Activated T-cell treated with anti-CD3 and anti-CD28 coated beads, Interleukin-2, amount 50 U/mL, for 1 hour (primary cell): Measurements from ENCODE around the gene STAP2.
"Not testable (repeated sequence)": the region's sequence is repeated elsewhere in the genome, so short reads cannot be mapped to it uniquely, and the experiment has no call there.

Experiments used
- DNase-seq: peaks from one replicate; pipeline ENCODE4 v3.0.0-alpha.2; 2020

The STAP2 gene

DNA sequence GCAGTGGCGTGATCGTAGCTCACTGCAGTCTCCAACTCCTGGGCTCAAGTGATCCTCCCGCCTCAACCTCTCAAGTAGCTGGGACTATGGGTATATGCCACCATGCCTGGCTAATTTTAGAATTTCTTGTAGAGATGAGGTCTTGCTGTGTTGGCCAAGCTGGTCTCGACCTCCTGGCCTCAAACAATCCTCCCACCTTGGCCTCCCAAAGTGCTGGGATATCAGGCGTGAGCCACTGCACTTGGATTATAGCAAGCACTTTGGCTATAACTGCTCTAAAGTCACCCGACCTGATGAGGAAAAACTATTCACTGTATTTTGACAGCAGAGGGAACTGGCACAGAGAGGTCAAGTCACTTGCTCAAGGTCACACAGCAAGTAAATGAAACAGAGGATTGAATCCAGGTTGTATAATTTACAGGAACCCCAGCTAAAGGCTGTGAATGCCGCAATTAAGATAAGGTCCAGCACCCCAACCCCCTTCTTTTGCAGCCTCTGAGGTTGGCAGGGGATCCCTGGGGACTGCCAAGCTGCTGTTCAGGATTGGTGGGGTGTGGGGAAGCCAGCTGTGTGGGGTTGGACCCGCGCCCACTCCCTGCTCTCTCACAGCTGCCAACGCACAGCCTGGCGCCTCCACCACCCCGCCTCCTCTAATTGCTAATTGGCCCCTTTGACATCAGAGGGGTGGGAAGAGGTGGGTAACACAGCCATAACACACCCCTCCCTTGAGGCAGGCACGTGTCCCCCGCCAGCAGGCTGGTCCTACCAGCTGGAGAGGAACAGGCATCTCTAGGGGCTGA lies 42.5 kb downstream of the STAP2 start:
- no peak for DNase-seq

DNA sequence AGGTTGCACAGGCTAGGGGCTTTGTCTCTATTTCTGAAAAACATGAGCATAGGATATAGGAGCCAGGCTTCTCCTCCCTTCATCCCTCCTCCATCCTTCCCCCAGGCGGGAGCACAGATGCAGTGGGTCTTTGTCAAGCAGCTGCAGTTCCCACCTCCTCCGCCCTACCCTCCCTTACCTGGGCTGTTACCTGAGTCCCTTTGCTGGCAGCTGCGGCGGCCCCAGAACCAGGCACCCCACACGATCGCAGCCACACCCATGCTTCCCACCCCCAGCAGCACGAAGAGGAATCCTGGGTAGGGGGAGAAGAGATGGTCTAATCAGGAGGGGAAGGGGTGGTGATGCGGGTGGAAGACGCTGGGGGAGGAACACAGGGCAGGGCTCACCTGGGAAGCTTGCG lies 44.2 kb downstream of the STAP2 start:
- no peak for DNase-seq

DNA sequence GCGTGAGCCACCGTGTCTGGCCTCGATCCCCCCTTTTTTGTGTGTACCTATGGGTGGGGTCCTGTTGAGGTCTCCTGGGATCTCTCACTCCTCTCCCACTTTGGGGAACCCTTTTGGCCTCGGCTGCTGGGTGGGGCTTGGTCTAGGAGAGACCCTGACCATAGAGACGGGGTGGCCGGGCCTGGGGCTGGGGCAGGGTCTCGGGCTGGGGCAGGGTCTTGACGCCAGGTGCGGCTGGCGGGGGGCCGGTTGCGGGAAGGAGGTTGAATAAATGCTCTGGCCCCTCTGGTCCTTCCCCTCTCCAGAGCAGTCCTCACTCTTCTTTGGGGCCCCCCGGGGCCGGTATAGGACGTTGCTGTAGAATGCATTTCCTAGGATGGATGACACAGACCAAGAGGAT lies 46.1 kb downstream of the STAP2 start:
- DNase-seq = no peak

DNA sequence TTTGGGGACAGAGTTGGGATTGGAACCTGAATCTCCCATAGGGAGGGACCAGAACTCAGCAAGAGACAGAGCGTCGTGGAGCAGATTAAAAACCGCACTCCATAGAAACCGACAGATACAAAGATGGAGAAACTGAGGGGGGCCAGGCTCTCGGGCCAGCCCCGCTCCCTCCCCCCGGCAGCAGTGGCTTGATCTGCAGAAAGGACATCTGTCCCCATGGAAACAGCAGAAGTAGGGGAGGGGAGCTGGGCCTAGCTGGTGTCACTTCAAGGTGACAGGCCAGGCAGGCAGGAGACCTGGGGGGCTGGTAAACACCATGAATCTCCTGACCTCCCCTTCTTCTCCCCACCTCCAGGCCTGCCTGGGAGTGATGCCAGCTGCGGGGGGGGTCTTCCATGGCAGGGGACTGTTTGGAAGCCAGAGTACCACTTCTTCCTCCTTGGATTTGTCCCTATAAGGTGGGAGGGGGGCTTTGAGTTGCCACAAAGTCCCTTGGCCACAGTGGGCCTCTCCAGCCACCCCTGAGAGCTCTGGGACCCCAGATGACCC lies 47.4 kb downstream of the STAP2 start:
- no peak for DNase-seq

DNA sequence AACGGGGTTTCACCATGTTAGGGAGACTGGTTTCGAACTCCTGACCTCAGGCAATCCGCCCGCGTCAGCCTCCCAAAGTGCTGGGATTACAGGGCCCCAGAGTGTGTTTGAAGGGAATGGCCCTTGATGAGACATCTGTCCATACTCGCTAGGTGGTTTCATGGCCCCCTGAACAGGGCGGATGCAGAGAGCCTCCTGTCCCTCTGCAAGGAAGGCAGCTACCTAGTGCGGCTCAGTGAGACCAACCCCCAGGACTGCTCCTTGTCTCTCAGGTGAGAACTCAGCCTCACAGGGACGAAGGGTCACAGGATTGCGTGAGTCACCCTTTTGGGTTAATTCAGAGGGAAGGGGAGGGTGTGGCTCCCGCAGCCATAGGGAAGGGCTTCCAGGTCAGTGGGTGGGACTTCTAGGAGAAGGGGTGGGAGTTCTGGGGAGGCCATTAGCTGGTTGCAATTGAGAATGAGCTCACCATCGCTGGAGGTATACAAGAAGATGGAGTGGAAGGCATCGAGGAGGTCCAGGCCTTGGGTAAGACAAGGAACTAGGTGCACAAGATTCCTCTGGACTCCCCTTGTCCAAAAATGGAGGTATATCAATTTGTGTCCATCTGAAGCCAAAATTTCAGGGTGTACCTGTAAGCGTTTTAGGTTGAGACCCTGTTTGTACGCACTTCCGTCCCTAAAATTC lies 50.4 kb downstream of the STAP2 start:
- DNase-seq = no peak

DNA sequence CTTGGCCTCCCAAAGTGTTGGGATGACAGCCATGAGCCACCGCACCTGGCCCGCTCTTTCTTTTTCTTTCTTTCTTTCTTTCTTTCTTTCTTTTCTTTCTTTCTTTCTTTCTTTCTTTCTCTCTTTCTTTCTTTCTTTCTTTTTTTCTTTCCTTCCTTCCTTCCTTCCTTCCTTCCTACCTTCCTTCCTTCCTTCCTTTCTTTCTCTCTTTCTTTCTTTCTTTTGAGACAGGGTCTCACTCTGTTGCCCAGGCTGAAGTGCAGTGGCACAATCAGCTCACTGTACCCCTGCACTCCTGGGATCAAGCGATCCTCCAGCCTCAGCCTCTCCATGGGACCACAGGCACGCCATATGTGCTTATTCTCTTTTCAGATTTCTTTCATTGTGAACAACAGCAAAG lies 52.5 kb downstream of the STAP2 start:
- DNase-seq = not testable (repeated sequence)

DNA sequence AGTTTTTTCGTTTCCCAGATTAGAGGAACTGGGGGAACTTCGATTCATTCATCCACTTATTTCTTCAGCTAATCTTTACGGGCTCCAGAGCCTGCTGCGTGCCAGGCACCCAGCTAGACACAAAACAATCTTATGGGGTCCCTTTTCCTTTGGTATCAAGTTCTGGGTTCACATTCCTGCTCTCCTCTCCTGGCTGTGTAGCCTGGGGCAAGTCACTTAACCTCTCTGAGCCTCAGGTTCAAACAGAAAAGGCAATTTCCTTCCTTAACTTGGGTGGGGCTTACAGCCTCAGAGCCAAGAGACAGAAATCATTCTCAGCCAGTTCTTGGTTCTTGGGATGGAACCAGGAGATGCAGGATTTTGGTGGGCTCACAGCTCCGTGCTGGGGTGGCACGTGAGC lies 53.7 kb downstream of the STAP2 start:
- no peak for DNase-seq

DNA sequence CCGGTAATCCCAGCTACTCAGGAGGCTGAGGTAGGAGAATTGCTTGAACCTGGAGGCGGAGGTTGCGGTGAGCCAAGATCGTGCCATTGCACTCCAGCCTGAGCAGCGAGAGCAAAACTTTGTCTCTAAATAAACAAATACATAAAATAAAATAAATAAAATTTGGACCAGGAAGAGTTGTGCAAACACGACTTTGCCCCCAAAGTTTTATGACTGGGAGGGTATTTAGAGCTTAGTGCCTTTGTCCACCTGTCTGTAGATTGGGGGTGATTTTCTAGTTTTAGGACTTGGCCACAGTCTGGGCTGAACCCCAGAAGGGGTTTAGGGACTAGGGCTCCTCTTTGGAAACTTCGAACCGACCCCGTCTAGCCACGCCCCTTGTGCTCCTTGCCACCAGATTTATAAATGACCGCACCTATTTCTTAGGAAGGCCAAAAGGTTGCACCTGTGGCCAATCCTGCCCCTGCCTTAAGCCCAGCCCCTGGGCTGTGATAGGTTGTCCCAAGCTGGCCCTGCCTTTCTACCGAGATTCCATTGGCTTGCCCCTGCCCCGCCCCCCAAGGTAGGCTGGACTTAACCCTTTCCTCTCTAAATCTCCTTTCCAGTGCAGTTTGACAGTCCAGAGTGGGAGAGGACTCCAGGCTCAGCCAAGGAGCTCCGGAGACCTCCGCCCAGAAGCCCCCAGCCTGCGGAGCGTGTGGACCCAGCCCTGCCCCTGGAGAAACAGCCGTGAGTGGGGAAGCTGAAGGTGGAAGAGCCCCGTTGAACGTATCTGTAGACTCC lies 54.3 kb downstream of the STAP2 start:
- no peak for DNase-seq

DNA sequence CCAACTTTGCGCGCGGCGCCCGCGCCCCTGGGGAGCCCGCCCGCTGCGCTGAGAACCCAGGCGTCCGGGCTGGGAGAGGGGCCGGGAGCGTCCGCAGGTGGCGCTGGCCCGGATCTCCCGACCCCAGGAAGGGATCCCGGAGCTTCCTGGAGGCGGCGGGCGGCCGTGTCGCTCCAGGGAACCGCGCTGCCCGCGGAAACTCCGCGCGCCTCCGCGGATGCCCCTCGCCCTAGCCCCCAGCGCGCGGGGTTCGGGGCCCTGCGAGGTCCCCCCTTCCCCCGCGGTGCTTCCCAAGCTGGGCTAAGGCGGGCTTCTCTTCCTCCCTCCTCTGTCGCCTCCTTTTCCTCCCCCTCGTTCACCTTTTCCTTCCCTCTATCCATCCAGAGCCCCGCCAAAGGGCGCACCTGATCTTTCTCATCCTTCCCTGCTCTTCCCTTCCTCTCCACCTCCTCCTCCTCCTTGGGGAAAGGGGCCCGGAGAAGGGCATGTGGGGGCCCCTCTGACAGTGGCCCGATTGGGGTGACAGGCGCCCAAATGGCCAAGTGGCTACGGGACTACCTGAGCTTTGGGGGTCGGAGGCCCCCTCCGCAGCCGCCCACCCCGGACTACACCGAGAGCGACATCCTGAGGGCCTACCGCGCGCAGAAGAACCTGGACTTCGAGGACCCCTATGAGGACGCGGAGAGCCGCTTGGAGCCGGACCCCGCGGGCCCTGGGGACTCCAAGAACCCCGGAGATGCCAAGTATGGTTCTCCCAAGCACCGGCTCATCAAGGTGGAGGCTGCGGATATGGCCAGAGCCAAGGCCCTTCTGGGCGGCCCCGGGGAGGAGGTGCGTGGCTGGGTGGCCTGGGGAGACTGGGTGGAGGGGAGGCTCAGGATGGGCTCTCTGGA lies 58.9 kb downstream of the STAP2 start:
- no peak for DNase-seq

DNA sequence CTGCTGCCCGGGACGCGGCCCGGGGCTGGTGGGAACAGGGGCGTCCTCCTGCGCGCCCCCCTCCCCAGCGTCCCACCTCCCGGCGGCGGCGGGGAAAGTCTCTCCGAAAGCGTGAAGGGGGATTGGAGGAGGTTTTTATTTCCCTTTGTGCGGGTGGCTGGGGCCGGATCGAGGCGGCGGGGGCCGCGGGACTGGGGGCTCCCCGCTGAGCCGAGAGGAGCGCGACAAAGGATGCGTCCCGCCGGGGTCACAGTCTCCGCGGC lies 59.4 kb downstream of the STAP2 start:
- no peak for DNase-seq

DNA sequence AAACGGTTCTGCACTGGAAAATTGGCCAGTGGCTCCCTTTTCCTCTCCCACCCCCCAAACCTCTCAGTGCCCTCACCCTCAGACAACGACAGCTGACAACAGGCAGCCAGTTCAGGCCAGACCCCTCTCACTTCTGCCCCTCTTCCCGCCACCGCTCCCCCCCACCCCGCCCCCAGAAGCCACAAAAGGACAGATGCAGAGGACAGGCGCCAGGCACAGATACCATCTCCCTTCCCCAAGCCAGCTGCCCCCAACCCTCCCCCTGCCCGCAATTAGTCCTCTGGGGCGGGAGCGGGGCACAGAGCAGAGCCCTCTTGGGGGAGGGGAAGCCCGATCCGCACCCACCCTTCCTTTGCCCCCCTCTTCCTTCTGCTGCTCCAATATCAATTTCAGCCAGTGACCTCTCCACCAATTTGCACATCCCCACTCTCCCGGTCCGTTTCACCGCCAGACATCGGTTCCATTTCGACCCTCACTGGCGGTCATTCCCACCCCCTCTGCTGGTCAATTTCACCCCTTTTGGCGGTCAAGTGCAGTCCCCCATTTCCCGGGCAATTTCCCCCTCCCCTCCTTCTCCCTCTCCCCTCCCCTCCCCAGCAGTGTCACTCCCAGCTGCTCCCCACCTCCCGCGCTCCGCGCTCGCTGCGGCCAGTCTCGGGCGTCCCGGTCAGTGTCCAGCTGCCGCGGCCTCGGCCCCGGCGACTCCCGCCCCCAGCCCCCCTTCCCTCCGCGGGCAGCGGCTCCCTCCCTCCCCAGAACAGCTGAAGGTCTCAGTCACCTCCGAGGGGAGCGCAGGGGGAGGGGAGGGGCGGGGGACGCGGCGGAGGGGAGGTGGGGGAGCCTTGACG lies 60.0 kb downstream of the STAP2 start, which contains the start of gene SHD:
TSS of gene SHD (plus strand) at position 848 of the 848 bp plus-strand sequence. CDS start 798 bp downstream, outside the sequence.
- no peak for DNase-seq

DNA sequence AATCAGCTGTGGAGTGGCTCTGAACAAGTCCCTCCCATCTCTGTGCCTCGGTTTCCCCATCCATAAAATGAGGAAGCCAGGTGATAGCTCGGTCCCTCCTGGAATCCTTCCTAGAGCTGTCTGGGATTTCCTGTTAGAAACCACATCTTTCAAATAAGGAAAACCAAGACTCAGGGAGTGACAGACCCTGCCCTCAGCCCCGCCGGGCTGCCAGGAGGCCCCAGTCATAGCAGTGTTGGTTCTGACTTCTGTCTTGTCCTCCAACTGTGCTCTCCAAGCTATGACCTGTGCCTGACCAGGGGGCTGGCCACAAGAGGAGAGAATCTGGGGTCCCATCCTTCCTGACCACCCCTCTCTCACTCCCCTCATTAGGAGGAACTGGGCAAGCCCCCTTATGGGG lies 60.6 kb downstream of the STAP2 start:
- DNase-seq = no peak

DNA sequence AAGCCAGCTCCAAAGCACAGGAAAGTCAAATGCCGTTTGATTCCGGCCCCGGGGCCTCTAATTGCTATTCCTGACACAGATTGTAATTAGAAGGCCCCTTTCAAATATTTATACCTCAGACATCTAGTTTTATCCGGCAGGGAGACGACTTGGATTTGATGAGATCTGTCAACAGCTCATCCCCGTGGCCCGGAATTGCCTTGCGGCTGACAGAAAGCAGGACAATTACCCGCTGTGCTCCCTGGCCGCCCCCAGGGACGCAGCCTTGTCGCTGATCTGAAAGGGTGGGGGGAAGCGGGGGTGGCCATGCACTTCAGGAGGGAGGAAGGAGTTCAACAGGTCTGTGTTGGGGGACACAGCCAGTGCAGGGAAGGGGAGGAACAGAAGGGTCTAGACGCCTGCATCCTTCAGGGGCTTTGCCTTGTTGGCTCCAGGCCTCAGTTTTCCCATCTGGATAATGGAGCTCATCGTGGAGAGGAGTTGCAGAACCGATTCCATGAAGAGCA lies 61.4 kb downstream of the STAP2 start:
- no peak for DNase-seq

DNA sequence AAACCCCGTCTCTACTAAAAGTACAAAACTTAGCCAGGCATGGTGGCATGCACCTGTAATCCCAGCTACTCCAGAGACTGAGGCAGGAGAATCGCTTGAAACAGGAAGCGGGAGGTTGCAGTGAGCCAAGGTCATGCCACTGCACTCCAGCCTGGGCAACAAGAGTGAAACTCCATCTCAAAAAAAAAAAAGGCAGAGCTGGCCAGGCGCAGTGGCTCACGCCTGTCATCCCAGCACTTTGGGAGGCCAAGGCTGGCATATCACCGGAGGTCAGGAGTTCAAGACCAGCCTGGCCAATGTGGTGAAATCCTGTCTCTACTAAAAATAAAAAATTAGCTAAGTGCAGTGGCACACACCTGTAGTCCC lies 64.3 kb downstream of the STAP2 start:
- DNase-seq = not testable (repeated sequence)
